NCI-H2227 treated with DMSO at 0.1 percent for 48 hours (cell line): Measurements from ENCODE around the gene TIGAR.

Source experiments
- DNase-seq: peaks from one replicate; lab custom pipeline; 2025; lab: John Stamatoyannopoulos, UW

TIGAR gene

GRCh38 chr12:4320853-4321701 is at the start of gene TIGAR:
TIGAR (plus strand) TSS chr12:4321213; CDS start chr12:4321272, 59 bp downstream.
- peak; percentile 83 for DNase-seq

- no peak for DNase-seq
Observed at GRCh38 chr12:4271717-4272423, 49.1 kb upstream of the TIGAR start.

GRCh38 chr12:4272424-4273272 is 48.4 kb upstream of the TIGAR start:
- no peak for DNase-seq

GRCh38 chr12:4273273-4273651 is 47.8 kb upstream of the TIGAR start:
- no peak for DNase-seq

GRCh38 chr12:4273652-4274395 is 47.2 kb upstream of the TIGAR start, which contains the start of gene CCND2:
CCND2 (plus strand) TSS chr12:4273762; CDS start chr12:4274041, 279 bp downstream.
- peak; percentile 5 for DNase-seq

GRCh38 chr12:4274396-4275015 is 46.5 kb upstream of the TIGAR start:
- no peak for DNase-seq

GRCh38 chr12:4275016-4275869 is 45.8 kb upstream of the TIGAR start:
- no peak for DNase-seq

GRCh38 chr12:4275870-4276301 is 45.1 kb upstream of the TIGAR start:
- no peak for DNase-seq

GRCh38 chr12:4276524-4277204 is 44.3 kb upstream of the TIGAR start:
- DNase-seq, result peak; percentile 54

GRCh38 chr12:4277205-4277543 is 43.8 kb upstream of the TIGAR start:
- DNase-seq, result no peak

GRCh38 chr12:4277857-4278256 is 43.2 kb upstream of the TIGAR start:
- DNase-seq, result no peak

GRCh38 chr12:4278329-4279197 is 42.5 kb upstream of the TIGAR start:
- no peak for DNase-seq

- no peak for DNase-seq
Observed at GRCh38 chr12:4279198-4279690, 41.8 kb upstream of the TIGAR start.

- DNase-seq, result no peak
Observed at GRCh38 chr12:4280351-4281163, 40.5 kb upstream of the TIGAR start.

GRCh38 chr12:4281173-4281654 is 39.8 kb upstream of the TIGAR start:
- no peak for DNase-seq

- DNase-seq, result no peak
Observed at GRCh38 chr12:4282103-4282891, 38.7 kb upstream of the TIGAR start.
